Measurements from ENCODE around the gene BLVRA.

- TF ChIP-seq POLR2A (IDR thresholded peaks at IDR 0.05; ENCODE audit: low read length) (no peak), GATA1 (IDR thresholded peaks at IDR 0.05; ENCODE audit: low read depth, low read length) (no peak)
These were observed 2.4 kb downstream of the BLVRA start for GRCh38 chr7:43760861-43761260.

Data from erythroblast (primary cell).